Measurements from ENCODE around the gene TMEM198. TPM values are rescaled to one million over a fixed set of nuclear protein-coding genes. Genes with fewer than 3 reads are reported as not detected.

TMEM198 gene
- total and polyA plus RNA-seq, 7 donors: 0.61 to 3.7 (median 2.1) TPM

DNA sequence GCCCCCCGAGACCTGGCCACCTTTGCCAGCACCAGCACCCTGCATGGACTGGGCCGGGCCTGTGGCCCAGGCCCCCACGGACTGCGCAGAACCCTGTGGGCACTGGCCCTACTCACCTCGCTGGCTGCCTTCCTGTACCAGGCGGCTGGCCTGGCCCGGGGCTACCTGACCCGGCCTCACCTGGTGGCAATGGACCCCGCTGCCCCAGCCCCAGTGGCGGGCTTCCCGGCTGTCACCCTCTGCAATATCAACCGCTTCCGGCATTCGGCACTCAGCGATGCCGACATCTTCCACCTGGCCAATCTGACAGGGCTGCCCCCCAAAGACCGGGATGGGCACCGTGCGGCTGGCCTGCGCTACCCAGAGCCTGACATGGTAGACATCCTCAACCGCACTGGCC lies 29.0 kb upstream of the TMEM198 start:
- Histone ChIP-seq H3K27me3 (ENCODE audit: insufficient read depth in 3 of 3, low read length in 2 of 3) (peaks cover 0 to 46% (median 21%) of the 10 kb centered on the region in 3 donors), H3K4me1 (peaks cover 7% of the 10 kb centered on the region), H3K36me3 (ENCODE audit: insufficient read depth in 1 of 2, low read depth in 1 of 2) (no peaks in the 10 kb centered on the region), H3K9me3 (no peaks in the 10 kb centered on the region), H3K4me3 (no peak overlapping the region), H3K27ac (no peak overlapping the region)
- TF ChIP-seq, protein P1, sequence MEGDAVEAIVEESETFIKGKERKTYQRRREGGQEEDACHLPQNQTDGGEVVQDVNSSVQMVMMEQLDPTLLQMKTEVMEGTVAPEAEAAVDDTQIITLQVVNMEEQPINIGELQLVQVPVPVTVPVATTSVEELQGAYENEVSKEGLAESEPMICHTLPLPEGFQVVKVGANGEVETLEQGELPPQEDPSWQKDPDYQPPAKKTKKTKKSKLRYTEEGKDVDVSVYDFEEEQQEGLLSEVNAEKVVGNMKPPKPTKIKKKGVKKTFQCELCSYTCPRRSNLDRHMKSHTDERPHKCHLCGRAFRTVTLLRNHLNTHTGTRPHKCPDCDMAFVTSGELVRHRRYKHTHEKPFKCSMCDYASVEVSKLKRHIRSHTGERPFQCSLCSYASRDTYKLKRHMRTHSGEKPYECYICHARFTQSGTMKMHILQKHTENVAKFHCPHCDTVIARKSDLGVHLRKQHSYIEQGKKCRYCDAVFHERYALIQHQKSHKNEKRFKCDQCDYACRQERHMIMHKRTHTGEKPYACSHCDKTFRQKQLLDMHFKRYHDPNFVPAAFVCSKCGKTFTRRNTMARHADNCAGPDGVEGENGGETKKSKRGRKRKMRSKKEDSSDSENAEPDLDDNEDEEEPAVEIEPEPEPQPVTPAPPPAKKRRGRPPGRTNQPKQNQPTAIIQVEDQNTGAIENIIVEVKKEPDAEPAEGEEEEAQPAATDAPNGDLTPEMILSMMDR (IDR thresholded peaks at IDR 0.05): no peak
- whole genome bisulfite sequencing, 3 donors: 83 to 88% (median 84%) methylated on average over 19 to 21 of the region's 21 CpGs
- intact Hi-C loops (cut with DNase I): no loop called here
- DNase-seq (no peak), ATAC-seq (no peak)

DNA sequence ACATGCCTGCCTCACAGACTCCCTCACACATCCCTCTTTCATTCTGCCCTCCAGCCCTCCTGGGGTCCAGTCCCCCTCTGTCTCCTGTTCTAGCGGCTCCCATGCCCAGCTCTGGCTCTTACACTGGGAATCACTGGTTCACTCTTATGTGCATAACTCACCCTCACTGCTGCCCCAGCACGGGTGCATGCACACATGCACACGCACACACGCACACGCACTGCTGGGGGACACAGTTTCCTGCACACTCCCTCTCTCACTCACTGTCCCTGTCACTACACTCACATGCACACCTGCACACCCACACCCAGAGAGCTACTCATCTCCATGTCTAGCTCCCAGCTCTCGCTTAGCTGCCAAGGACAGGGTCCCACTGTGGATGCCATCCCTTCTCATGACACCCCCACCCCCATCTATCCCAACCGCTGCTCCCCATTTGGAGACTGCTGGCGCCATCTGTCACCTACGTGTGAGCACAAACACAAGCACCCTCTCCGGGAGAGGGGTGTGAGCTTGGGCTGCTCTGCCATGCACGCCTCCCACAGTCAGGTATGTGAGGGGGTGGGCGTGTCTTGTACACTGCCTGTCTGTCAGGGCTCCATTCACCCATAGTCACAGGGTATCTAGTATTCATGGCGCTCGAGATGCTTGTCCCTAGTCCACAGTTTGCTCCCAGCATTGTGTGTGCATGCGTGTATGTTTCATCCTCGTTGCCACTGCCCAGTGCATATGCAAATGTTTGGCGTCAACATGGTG lies 27.8 kb upstream of the TMEM198 start:
- Histone ChIP-seq H3K27ac (no peak overlapping the region), H3K36me3 (ENCODE audit: insufficient read depth in 1 of 2, low read depth in 1 of 2) (no peaks in the 10 kb centered on the region), H3K4me1 (peaks cover 7% of the 10 kb centered on the region), H3K9me3 (no peaks in the 10 kb centered on the region), H3K4me3 (no peak overlapping the region), H3K27me3 (ENCODE audit: insufficient read depth in 3 of 3, low read length in 2 of 3) (peaks cover 0 to 38% (median 17%) of the 10 kb centered on the region in 3 donors)
- 78 to 87% (median 79%) methylated on average over 17 of the region's 17 CpGs for WGBS, 3 donors
- TF ChIP-seq, protein P1 (IDR thresholded peaks at IDR 0.05): no peak
- DNase-seq: no peak
- intact Hi-C loops (cut with DNase I): no loop called here
- ATAC-seq: no peak

DNA sequence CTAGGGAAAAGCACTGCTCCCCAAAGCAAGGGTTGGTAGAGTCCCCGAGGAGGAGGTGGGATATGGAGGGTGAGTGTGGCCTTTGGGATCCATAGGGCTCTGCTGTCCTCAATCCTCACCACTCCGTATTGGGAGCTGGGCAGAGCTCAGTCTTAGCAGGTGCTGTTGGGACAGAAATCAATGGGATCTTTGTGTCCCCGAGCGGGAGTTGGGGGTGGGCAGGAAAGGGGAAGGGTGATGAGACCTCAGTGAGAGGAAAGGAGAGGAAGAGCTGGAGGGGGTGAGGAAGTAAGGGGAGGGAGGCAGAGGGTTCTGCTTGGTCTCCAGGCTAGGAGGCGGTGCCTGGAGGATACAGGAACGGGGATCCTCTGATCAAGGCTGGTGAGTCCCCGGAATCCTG lies 26.9 kb upstream of the TMEM198 start:
- H3K27me3 ChIP-seq (ENCODE audit: insufficient read depth in 3 of 3, low read length in 2 of 3): peaks cover 0 to 39% (median 18%) of the 10 kb centered on the region in 3 donors
- H3K9me3 ChIP-seq: no peaks in the 10 kb centered on the region
- 74 to 79% (median 77%) methylated on average over 7 of the region's 7 CpGs for WGBS, 3 donors
- H3K27ac ChIP-seq: no peak overlapping the region
- H3K4me3 ChIP-seq: no peak overlapping the region
- no peak for ATAC-seq
- H3K4me1 ChIP-seq: peaks cover 7% of the 10 kb centered on the region
- no peak for DNase-seq
- no peaks in the 10 kb centered on the region for H3K36me3 ChIP-seq (ENCODE audit: insufficient read depth in 1 of 2, low read depth in 1 of 2)
- TF ChIP-seq, protein P1 (IDR thresholded peaks at IDR 0.05): no peak
- intact Hi-C loops (cut with DNase I): no loop called here

DNA sequence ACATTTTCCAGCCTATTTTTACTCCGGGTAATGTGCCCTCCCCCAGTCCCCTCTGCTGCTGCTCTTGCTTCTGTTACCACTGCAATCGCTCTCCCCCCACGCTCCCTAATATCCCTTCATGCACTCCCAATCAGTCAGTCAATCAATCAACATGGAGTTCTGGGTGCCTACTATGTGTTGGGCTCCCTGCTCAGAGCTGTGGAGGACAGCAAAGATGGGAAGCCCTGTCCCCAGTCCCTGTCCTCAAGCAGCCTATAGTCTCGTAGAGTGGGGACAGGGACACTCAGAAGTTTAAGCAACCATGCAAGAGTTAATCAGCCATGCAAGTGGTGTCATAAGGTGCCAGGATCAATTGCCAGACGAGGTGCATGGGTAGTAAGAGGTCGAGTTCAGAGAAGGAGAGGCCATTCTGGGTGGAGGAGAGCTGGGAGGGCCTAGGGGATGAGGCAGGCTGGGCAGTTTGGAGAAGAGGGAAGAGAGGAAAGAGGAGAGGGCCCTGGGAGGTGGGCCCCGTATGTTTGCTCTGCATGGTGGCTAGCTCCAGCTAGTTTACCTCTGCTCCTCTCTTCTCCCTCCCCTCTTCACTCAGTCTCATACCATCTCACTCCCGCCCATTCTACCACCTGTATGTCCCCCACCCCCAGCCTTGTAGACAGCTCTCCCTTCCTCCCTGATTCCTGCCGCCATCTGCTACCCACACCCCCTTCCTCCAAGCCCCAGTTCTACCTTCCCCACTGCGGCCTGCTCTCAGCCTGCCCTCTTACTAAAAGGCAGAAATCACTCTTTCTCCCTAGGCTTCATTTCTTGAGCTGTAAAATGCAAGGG lies 25.7 kb upstream of the TMEM198 start:
- intact Hi-C loops (cut with DNase I): no loop called here
- no peak overlapping the region for H3K4me3 ChIP-seq
- ATAC-seq: no peak
- 70 to 73% (median 70%) methylated on average over 9 to 10 of the region's 10 CpGs for WGBS, 3 donors
- H3K27ac ChIP-seq: no peak overlapping the region
- no peaks in the 10 kb centered on the region for H3K9me3 ChIP-seq
- peaks cover 7% of the 10 kb centered on the region for H3K4me1 ChIP-seq
- H3K36me3 ChIP-seq (ENCODE audit: insufficient read depth in 1 of 2, low read depth in 1 of 2): no peaks in the 10 kb centered on the region
- no peak for DNase-seq
- TF ChIP-seq, protein P1 (IDR thresholded peaks at IDR 0.05): no peak
- H3K27me3 ChIP-seq (ENCODE audit: insufficient read depth in 3 of 3, low read length in 2 of 3): peaks cover 0 to 38% (median 20%) of the 10 kb centered on the region in 3 donors

All from psoas muscle (tissue), 8 donors.